Gastrocnemius medialis (tissue), 4 donors: ENCODE measurements around the gene VAV2.

Experiments used
- CTCF ChIP-seq, 5 experiments: fragments of 450-650 bp in 3 of 5; fragments of 200-600 bp in 2 of 5; sonication (generic) in 2 of 5; IDR thresholded peaks in 4 of 5; conservative IDR thresholded peaks in 1 of 5; 1 replicate in 4 of 5; 2 replicates in 1 of 5; pipeline ENCODE4 v1.5.1; 2016 to 2019; ENCODE audit warnings: antibody characterized with exemption in 5 of 5, mild to moderate bottlenecking in 3 of 5, moderate library complexity in 3 of 5
- POLR2A ChIP-seq, 2 donors: fragments of 450-650 bp; IDR thresholded peaks; one replicate each; pipeline ENCODE4 v1.6.1; 2017; ENCODE audit warnings: antibody characterized with exemption in 2 of 2, mild to moderate bottlenecking in 2 of 2, moderate library complexity in 2 of 2

- TF ChIP-seq CTCF (IDR thresholded peaks at IDR 0.05 in 4 of 5, conservative IDR thresholded peaks at IDR 0.05 in 1 of 5), result no peak
- no peak for TF ChIP-seq POLR2A (IDR thresholded peaks at IDR 0.05)
These were observed 23.0 kb downstream of the VAV2 start for GRCh38 chr9:133968966-133969617.
